SIG-M5 treated with dmso at 0.1 percent for 504 hours (cell line): ENCODE measurements around the gene BEST2.

Experiments
- DNase-seq: peaks from one replicate; lab custom pipeline; 2025; ENCODE audit not compliant: unreplicated experiment; lab: John Stamatoyannopoulos, UW

The BEST2 gene

DNA sequence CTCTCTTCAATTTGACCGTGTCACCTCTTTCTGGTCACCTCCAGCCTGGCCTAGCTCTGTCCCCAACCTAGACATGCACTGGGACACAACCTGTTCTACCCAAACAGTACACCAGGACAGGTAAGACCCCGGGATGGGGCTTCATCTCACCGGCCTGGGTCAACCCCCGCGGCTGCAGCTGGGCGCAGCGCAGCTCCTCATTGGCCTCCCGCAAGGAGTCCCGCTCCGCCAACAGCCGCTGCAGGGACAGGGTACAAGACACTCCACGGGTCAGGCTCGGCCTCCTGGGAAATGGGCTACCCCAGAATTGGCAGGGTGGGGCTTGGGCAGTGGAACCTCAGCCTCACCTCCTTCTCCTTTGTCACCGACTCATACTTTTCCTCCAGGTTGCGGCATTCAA is 16.1 kb downstream of the BEST2 start:
- DNase-seq: no peak

DNA sequence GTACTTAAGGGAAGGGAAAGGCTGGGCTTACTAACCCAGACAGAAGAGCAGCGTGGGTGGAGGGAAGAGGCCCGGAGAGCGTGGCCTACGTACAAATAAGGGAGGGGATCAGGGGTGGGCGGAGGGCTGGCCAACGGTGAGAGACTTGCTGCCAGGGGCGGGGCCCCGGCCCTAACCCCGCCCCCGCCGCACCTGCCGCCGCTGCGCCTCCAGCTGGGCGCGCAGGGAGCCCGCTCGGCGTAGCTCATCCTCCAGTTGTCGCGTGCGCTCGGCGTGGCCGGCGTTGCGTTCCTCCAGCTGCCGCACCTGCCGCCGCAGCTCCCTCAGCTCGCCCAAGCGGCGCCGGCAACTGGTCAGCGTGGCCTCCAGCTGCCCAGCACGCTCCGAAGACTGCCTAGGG is 18.1 kb downstream of the BEST2 start:
- DNase-seq: no peak

DNA sequence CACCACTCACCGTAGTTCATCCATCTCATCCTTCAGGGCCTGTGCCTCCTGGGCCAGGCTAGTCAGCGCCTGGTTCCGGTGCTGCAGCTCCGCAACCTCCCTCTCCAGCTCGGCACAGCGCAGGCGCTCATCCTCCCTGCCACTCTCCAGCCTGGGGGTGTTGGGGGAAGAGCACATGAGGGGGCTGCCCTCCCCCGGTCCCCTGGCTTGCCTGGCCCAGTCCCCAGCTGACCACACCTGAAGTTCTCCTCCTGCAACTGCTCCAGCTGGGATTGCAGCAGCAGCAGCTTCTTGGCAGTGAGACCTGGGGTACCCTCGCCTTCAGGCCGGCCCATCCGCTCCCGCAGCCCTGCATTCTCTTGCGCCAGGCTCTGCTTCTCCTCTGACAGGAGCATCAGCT is 19.3 kb downstream of the BEST2 start:
- no peak for DNase-seq

DNA sequence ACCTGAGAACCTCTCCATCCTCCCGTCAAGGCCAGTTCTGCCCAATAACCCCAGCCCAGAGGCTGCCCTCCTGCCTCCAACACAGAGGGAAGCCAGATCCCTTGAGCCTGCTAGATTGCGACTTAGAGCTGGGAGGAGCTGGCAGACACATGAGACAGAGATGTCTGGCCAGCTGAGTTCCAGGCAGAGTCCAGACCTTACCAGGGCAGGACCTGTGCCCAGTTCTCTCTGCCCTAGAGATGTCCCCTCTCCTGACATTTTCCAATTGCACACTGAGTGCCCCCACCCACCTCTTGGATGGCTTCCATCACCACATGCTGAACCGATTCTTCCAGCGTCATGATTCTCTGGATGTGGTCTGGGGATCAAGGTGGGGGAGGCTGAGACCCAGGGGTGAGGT is 20.7 kb downstream of the BEST2 start:
- no peak for DNase-seq

DNA sequence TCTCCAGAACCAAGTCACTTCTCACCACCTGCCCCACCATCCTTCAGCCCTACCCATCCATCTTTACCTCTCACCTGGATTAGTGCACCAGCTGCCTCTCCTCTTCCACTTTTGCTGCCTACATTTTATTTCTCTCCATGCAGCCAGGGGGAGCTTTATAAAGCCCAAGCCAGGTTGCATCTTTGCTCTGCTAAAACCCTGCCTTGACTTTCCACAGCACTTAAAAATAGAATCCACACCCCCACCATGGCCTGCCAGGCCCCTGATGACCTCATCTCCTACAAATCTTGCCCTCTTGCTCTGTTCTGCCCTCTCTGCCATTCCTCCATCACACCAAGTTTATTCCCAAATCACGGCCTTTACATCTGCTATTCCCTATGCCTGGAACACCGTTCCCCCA is 22.0 kb downstream of the BEST2 start:
- DNase-seq: peak; percentile 14

DNA sequence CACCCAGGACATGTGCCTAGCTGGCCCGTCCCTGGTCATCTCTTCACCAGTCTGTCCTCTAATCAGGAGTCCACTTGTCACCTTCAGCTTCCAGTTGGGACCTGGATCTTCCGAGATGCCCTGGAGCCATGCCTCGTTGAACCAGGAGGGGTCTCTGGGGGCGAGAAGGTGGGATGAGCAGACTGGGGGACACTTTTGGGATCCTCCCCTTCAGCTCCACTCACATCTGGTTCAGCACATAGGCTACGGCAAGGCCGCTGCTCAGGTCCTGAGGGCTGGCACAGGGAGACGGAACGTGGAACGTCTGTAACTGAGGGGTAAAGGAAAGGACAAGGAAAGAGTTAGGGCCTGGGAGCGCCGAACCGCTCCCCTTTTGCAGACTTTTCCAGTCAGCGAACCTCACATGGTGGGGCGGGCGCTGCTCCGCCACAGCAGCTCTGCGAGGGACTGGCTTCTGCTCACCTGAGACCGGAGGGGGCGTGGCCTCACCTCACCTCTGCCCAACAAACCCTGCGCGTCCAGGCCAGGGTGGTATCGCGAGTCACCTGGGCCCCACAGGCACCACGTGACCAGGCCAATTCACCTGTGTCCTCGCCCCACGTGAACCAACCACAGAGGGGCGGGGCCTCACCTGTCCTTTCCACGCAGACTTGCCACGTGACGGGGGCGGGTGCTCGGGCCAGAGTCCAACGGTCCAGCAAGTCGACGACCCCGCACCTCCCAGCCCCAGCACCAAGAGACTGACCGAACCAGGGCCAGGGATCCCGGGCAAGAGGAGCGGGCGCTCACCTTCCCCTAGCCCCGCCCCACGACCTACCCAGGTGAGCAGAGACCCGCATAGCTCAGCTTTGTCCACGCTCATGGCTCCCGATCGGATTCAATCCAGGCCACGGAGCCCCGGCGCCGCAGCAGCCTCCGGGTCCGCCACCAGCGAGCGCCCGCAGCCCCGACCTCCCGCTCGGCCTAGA is 23.3 kb downstream of the BEST2 start, which contains the start of gene HOOK2:
TSS of gene HOOK2 (minus strand) at position 965 of the 968 bp plus-strand sequence. CDS start at position 862, 103 bp downstream.
- DNase-seq: peak; percentile 60

DNA sequence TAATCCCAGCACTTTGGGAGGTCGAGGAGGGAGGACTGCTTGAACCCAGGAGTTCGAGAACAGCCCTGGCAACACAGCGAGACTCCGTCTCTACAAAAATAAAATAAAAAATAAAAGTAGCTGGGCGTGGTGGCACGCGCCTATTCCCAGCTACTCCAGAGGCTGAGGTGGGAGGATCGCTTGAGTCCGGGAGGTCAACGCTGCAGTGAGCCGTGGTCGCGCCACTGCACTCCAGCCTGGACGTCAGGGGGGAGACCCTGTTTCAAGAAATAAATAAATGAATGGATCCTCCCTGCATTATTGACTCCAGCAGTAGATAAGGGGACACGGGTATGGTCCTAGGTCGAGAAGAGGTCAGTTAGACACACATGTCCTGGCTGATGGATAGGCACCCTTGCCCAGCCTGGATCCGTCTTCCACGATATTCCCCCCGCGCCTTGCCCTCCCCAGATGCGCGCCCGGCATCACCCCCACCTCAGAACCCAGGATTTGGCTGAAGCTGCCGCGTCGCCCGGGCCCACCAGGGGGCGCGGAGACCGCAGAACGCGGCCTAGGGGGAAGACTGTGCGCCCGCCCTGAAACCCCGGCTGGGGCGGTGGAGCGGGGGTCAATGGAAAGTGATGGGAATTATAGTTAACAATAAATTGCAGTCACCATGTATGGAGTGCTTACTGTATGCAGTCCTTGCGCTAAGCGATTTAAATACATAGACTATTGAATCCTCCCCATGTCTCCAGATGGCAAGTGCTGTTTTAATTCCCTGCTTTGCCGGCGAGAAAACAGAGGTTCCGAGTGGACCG is 25.8 kb downstream of the BEST2 start:
- peak; percentile 71 for DNase-seq

DNA sequence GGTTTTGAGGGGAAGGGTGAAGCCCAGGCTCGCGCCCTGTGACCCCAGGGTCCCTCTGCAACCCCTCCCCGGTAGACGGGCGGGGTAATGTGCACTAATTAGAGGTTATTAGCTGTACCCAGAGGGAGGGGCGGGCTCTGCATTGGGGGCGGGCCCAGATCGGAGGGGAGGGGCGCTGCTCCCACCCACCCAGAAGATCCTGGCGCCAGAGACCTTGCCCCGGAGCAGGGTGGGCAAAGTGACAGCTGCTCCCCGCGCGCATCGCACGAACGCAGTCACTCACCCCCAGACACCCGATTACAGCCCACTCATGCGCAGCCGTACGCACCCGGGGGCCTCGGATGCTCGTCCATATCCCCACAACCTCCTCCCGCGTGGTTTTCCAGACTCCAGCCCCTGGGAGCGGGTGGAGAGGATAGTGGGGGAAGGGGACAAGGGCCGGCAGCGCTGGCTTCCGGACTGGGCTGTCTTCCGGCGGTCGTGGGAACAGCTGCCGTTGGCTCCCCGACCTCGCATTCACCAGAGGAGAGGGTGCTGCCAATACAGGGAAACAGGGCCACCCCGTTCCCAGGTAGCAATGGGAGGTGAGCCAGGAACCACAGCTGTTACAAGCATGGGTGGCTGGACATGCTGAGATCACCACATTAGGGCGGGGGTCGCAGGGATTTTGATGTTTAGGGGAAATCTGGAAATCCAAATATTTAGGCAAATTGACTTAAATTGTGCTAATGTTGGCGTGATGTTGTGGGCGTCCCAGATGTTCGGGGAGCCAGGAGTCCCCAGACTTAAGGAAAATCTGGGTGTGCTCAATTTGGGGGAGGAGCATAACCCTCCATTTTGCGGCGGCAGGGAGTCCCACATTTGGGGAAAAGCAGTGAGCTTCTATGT is 26.7 kb downstream of the BEST2 start:
- peak; percentile 35 for DNase-seq

DNA sequence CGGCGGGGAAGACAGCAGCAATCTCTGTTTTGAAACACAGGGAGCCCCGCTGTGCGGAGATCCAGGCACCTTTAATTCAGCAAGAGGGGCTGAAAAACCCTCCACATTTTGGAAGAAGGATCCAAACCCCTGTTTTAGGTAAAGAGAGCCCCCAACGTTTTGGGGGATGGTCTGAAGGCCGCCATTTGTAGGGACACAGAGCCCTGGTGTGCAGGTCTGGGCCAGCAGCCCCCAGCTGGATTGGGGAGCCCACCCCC is 27.2 kb downstream of the BEST2 start:
- DNase-seq: no peak

DNA sequence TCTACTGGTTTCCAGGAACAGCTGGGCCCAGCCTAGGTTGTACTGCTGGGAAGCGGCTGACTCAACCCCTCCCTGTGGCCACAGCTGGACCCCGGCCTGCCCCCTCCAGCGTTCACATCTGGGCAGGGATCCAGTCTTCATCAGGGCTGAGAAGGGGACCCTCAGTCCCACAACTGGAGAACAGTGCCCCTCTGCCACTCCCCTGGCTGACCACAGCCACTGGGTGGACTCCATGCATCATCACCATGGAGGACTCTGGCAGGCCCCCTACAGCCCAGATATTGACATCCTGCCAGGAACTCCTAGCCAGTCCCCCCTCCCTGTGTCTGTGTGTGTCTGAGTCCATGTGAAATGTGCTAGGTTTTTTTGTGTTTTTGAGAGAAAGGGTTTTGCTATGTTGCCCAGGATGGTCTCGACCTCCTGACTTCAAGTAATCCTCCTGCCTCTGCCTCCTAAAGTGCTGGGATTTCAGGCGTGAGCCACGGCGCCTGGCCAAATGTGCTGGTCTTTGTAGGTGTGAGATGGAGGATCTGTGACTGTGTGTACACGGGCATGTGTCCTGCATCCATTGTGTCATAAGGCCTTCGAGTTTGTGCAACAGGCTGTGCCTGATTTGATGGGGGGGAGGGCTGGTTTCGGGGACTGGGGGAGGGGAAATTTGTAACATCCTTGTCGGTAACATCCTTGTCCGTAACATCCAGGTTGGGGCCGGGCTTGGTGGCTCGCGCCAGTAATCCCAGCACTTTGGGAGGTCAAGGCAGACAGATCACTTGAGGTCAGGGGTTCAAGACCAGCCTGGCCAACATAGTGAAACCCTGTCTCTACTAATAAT is 27.8 kb downstream of the BEST2 start:
- no peak for DNase-seq

DNA sequence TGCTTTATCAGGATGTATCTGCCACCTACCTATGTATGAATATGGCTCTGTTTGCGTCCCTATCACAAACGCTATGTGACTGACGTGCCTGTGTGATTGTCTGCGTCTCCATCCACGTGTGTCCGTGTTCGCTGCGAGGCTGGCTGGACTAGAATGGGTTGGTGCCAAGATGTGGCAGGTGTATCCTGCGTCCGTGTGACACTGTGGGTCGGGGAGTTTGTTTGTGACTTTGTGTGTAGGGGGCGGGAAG is 30.5 kb downstream of the BEST2 start:
- DNase-seq: no peak

DNA sequence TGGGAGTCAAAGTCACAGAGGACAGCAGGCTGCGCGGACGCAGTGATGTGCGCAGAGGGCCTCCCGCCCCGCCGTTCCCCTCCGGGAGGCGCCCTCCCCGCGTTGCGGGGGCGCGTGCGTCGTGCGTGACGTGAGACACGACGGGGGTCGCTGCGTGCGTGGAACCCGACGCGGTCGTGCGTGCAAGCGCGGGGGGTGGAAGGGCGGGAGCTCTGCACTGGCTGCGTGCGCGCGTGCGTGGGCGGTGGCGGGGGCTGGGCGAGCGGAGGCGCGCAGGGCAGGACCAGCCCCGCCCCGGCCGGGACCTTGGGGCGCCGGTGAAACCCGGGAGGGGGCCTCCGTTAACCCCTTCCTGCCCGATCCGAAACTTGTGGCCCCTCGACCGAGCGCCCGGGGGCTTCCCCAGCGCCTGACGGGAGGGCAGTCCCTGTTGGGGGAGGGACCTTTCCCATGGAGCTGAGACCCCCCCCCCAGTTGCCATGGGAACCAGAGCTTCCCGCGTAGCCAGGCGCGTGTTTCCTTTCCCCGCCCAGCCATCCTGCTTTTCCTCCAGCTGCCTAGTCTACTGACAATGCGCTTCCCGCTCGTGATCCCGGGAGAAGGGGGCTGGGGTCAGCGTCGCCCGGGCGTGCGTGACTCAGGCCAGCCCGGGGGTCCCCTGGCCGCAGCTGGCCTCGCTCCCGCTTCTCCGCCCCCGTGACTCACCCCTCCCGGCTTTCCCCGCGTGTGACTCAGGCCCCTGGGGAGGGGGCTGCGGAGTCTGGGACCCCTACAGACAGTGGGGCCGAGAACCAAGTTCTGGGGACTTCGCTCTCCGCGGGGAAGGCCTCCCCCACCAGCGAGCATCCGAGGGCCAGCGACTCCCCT is 31.1 kb downstream of the BEST2 start:
- DNase-seq: peak; percentile 62

DNA sequence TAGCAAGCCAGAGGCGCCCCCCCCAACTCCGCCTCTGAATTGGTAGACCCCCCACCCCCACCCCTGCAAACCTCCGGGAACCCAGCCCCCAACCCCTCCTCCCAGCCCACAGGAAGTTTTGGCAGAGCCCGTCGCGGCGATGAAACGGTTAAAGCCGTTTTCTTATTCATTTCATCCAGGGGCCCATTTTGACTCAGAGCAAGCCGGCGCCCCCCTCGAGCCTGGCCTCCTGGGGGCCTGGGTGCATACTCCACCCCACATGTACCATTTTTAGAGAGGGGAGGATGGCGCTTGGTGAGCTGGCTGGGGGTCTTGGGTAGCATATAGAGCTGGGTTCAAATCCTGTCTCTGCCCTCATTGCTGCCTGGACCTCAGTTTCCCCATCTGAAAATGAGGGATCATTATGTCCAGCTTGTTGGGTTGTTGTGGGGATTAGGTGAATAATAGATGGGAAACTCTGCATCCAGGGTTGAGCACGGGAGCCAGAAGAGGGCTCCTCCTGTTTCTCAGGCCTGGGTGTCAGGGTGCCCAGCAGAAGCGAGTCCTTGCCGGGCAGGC is 31.8 kb downstream of the BEST2 start:
- DNase-seq: peak; percentile 26

DNA sequence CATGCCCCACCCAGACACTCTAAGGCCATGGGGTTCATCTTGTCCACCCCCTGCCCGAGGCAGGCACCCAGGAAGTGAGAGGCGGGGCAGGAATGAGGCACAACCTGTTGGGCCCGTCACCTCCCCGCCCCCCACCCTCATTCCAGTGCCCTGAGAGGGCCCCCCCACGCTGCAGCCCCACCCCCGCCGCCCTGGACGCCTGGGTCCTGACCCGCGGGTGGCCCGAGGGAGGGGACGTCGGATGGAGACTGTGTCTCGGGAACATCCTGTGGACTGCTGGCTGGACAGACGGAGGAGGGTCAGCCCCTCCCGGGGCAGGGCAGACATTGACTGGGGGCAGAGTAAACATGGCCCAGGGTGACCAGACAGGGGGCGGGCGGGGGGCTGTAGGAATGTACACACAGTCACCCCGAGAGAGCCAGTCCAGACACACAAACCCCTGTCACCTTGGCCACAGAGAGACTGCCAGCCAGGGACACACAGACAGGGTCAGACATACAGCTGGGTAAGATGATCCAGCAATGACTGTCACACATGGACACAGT is 32.3 kb downstream of the BEST2 start:
- DNase-seq: peak; percentile 40

DNA sequence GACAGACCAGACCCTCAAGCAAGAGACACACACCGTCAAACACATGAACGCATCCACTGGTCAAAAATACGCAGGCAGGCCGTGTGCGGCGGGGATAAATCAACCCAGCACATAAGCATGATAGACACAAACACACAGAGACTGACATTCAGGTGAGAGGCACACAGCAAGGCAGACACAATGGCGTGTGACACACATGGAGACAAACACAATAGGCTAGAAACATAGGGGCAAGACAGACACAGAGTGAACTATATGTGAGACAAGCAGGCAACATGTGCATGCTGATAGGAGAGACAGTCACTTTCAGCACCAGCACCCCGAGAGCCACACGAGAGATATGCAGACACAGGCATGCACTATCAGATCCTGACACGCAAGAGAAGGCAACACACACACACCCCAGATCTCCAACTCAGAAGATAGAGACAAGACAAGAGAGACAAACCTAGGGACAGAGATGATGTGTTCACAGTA is 32.8 kb downstream of the BEST2 start:
- no peak for DNase-seq

DNA sequence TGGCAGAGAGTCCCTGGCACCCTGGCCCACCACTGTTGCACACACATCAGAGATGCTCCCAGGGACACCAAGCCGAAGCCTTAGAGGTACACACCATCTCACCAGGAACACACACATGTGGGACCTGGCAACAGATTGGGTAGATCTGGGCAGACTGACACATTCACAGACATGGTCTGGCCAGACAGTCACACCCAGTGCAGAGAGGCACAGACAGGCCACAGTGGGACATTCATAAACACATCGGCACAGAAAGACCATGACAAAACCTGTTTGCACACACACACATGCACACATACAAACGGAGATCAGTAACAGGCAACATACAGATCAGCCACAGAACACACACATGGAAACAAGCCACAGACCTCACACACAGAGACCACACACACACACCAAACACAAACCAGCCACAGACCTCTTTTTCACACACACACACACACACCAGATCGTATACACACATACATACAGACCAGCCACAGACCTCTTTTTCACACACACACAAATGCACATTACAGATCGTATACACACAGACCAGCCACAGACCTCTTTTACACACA is 33.4 kb downstream of the BEST2 start:
- DNase-seq: no peak

DNA sequence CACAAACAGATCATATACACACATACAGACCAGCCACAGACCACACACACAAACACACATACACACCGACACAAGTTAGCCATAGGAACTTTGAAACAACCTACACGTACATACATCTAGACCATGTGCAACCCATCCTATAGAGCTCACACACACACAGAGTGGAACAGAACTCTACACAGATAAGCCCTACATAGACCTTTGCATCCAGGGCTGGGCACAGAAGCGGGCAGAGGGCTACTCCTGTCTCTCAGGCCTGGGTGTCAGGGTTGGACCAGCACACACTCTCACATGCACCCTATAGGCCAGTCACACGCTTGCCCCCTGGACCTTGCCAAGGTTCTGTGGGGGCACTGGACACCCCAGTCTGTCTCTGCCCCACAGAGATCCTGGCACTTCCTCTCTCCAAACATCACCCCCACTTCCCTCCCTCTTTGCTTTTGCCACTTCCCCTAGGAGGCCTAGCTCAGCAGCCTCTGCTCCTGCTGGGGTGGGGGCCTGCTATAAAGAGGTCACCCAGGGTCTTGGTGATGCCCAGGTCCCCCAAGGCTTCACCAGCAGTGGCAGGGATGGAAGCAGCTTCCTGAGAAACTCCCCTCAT is 33.9 kb downstream of the BEST2 start:
- peak; percentile 54 for DNase-seq
